ENCODE measurements around the gene C1QC.

Gene C1QC

DNA sequence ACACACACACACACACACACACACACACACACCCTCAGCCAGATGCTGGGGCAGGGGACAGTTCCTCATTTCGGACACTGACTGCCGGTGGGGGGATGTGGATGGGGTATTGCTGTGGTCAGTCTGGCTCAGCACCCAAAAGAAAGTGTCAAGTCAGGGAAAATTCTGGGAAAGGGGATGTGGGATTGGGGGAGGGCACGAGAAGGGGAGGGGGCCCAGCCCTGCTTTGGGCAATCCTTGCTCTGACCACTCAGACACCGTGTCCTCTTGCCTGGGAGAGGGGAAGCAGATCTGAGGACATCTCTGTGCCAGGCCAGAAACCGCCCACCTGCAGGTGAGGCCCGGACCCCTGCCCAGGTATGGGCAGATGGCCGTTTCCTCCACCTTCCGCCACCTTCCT lies at the start of gene C1QC:
C1QC (plus strand) TSS at position 253 of the 400 bp plus-strand sequence. CDS start 391 bp downstream, outside the sequence.
- H3K4me3 ChIP-seq (ENCODE audit: control insufficient read depth, low read depth, low read length) = no peak within 1 kb of the TSS
- DNase-seq (ENCODE audit: low read depth) = no peak
- TF ChIP-seq, protein P1, sequence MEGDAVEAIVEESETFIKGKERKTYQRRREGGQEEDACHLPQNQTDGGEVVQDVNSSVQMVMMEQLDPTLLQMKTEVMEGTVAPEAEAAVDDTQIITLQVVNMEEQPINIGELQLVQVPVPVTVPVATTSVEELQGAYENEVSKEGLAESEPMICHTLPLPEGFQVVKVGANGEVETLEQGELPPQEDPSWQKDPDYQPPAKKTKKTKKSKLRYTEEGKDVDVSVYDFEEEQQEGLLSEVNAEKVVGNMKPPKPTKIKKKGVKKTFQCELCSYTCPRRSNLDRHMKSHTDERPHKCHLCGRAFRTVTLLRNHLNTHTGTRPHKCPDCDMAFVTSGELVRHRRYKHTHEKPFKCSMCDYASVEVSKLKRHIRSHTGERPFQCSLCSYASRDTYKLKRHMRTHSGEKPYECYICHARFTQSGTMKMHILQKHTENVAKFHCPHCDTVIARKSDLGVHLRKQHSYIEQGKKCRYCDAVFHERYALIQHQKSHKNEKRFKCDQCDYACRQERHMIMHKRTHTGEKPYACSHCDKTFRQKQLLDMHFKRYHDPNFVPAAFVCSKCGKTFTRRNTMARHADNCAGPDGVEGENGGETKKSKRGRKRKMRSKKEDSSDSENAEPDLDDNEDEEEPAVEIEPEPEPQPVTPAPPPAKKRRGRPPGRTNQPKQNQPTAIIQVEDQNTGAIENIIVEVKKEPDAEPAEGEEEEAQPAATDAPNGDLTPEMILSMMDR (conservative IDR thresholded peaks at IDR 0.05; ENCODE audit: control insufficient read depth, insufficient read depth, low read depth, low read length) = no peak

DNA sequence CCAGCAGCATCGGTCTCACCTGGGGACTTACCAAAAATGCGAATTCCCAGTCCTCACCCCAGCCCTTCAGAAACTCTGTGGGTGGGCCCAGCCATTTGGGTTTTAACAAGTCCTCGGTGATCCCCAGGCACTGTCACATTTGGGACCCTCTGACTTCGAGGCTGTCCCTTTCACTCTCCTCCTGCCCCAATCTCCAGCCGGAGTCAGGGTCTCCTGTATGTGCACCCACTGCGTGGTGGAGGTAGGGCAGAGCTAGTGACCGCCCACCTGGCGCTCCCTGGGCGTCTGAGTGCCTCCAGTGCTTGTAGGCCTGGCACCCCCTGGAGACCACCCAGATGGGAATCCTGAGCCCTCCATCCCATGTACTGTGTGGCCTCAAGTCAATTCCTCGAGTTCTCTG lies 49.0 kb upstream of the C1QC start:
- no peak overlapping the region for H3K4me3 ChIP-seq (ENCODE audit: control insufficient read depth, low read depth, low read length)
- TF ChIP-seq, protein P1 (conservative IDR thresholded peaks at IDR 0.05; ENCODE audit: control insufficient read depth, insufficient read depth, low read depth, low read length) = no peak
- DNase-seq (ENCODE audit: low read depth) = no peak

DNA sequence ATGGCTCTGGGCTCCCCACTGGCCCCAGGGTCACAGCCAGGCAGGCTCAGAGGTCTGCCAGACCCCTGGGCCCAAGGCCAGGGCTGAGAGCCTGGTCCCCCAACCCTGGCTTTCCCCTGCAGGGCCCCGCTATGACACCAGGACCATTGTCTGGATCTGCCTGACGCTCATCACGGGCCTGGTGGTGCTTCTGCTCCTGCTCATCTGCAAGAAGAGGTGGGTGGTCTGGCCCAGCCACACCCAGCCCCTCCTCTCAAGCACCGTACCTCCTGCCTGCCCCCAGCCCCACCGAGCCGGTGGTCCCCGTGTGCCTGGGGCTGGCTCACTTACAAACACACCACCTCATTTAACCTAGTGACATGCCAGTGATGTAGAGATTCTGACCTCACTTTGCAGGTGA lies 48.3 kb upstream of the C1QC start:
- TF ChIP-seq, protein P1 (conservative IDR thresholded peaks at IDR 0.05; ENCODE audit: control insufficient read depth, insufficient read depth, low read depth, low read length) = no peak
- no peak for DNase-seq (ENCODE audit: low read depth)
- no peak overlapping the region for H3K4me3 ChIP-seq (ENCODE audit: control insufficient read depth, low read depth, low read length)

DNA sequence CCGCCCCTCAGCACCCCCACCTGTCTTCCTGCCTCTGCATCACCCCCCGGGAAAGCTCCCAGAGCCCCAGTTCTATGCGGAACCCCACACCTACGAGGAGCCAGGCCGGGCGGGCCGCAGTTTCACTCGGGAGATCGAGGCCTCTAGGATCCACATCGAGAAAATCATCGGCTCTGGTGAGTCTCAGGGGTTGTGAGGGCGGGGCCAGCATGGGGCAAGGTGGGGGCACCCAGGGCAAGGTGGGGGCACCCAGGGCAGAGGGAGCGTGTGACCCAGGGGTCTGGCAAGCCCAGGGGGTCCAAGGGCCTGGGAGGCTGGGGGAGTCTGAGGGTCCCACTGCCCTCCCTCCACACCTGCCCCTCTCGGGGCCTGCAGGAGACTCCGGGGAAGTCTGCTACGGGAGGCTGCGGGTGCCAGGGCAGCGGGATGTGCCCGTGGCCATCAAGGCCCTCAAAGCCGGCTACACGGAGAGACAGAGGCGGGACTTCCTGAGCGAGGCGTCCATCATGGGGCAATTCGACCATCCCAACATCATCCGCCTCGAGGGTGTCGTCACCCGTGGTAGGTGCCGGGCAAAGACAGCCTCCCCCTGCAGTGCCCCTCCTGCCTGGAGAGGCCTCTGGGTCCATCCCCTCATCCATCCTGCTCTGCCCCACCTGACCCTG lies 46.0 kb upstream of the C1QC start:
- no peak for DNase-seq (ENCODE audit: low read depth)
- TF ChIP-seq, protein P1 (conservative IDR thresholded peaks at IDR 0.05; ENCODE audit: control insufficient read depth, insufficient read depth, low read depth, low read length) = no peak
- H3K4me3 ChIP-seq (ENCODE audit: control insufficient read depth, low read depth, low read length) = no peak overlapping the region

DNA sequence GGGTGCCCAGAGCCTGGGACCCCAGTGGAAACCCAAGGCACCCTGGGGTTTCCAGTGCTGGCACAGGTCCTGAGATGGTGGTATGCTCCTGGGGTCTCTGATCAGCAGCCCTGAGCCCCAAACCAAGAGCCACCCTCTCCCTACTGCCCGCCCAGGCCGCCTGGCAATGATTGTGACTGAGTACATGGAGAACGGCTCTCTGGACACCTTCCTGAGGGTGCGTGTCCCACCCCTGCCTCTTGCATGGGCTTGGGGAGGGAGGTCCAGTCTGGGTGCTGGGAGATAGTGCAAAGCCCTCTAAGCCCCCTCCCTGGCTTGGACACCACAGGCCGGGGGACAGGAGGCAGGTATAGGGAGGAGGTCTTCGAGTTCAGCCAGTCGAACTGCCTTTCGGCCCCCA lies 45.4 kb upstream of the C1QC start:
- no peak for DNase-seq (ENCODE audit: low read depth)
- H3K4me3 ChIP-seq (ENCODE audit: control insufficient read depth, low read depth, low read length) = no peak overlapping the region
- TF ChIP-seq, protein P1 (conservative IDR thresholded peaks at IDR 0.05; ENCODE audit: control insufficient read depth, insufficient read depth, low read depth, low read length) = no peak

DNA sequence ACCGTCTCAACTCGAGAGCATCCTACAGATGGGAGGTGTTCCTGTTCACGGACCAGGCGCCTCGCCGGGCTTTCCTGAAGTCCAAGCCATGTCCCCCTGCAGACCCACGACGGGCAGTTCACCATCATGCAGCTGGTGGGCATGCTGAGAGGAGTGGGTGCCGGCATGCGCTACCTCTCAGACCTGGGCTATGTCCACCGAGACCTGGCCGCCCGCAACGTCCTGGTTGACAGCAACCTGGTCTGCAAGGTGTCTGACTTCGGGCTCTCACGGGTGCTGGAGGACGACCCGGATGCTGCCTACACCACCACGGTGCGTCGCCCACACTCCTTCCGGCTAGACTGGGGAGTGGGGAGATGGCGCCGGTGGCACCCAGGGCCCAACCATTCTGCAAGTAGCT lies 44.7 kb upstream of the C1QC start:
- TF ChIP-seq, protein P1 (conservative IDR thresholded peaks at IDR 0.05; ENCODE audit: control insufficient read depth, insufficient read depth, low read depth, low read length) = no peak
- no peak overlapping the region for H3K4me3 ChIP-seq (ENCODE audit: control insufficient read depth, low read depth, low read length)
- DNase-seq (ENCODE audit: low read depth) = no peak

Data from fibroblast of mammary gland (primary cell).